ENCODE measurements around the gene RHAG. TPM values are rescaled to one million over a fixed set of nuclear protein-coding genes. Genes with fewer than 3 reads are reported as not detected.

The RHAG gene
- total and polyA plus RNA-seq, 7 donors: 0.81 to 1.4 (median 0.83) TPM; not detected in 4

DNA sequence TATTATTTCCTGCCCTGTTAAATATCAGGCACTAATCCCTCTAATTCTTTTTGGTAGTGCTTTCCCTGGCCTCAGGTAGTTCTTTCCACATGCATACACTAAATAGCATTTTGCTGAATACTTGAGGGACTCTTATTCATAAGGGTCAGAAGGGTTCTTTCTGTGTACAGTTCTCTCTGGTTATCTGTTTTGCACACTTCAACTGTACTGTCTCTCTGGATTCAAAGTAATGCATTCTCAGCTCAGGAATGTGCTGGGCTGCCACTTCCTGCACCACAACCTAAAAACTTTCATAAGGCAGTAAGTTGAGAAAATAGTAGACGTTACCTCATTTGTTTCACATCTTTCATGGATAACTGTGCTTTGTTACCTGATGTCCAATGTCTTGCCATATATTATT, 54.1 kb downstream of the RHAG start:
- H3K27ac ChIP-seq: no peak overlapping the region
- intact Hi-C loops (cut with DNase I): no loop called here
- H3K36me3 ChIP-seq: no peaks in the 10 kb centered on the region
- no peaks in the 10 kb centered on the region for H3K9me3 ChIP-seq
- no peak for DNase-seq
- no peak overlapping the region for H3K4me3 ChIP-seq
- TF ChIP-seq EP300 (IDR thresholded peaks at IDR 0.05) (no peak), POLR2AphosphoS5 (IDR thresholded peaks at IDR 0.05) (no peak), POLR2A (IDR thresholded peaks at IDR 0.05) (no peak)
- TF ChIP-seq, protein P1, sequence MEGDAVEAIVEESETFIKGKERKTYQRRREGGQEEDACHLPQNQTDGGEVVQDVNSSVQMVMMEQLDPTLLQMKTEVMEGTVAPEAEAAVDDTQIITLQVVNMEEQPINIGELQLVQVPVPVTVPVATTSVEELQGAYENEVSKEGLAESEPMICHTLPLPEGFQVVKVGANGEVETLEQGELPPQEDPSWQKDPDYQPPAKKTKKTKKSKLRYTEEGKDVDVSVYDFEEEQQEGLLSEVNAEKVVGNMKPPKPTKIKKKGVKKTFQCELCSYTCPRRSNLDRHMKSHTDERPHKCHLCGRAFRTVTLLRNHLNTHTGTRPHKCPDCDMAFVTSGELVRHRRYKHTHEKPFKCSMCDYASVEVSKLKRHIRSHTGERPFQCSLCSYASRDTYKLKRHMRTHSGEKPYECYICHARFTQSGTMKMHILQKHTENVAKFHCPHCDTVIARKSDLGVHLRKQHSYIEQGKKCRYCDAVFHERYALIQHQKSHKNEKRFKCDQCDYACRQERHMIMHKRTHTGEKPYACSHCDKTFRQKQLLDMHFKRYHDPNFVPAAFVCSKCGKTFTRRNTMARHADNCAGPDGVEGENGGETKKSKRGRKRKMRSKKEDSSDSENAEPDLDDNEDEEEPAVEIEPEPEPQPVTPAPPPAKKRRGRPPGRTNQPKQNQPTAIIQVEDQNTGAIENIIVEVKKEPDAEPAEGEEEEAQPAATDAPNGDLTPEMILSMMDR (IDR thresholded peaks at IDR 0.05): no peak
- WGBS, 2 donors: 78 to 89% methylated on average over 1 of the region's 1 CpG
- H3K4me1 ChIP-seq: no peaks in the 10 kb centered on the region
- no peaks in the 10 kb centered on the region for H3K27me3 ChIP-seq

DNA sequence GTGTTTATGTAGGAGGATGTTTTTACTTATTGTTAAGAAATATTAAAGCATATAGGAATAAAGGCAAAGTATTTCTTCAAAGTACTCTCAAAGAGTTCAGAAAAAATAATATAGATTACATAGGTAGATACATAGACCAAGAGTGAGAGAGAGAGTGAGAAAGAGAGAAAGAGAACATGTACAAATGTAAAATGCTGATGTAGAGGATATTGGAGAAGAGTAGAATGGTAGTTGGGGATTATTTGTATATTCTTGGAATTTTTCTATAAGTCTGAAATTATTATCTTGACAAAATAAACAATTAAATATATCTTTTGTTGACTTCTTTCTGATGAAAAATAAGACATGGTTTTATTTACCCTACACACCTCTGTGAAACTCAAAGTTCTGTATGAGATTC, 57.0 kb downstream of the RHAG start:
- H3K27me3 ChIP-seq: no peaks in the 10 kb centered on the region
- no peak overlapping the region for H3K27ac ChIP-seq
- H3K9me3 ChIP-seq: no peaks in the 10 kb centered on the region
- no peaks in the 10 kb centered on the region for H3K36me3 ChIP-seq
- DNase-seq: no peak
- no peaks in the 10 kb centered on the region for H3K4me1 ChIP-seq
- no peak overlapping the region for H3K4me3 ChIP-seq
- intact Hi-C loops (cut with DNase I): no loop called here
- TF ChIP-seq EP300 (IDR thresholded peaks at IDR 0.05): no peak
- no peak for TF ChIP-seq POLR2A (IDR thresholded peaks at IDR 0.05)
- no peak for TF ChIP-seq POLR2AphosphoS5 (IDR thresholded peaks at IDR 0.05)
- TF ChIP-seq, protein P1 (IDR thresholded peaks at IDR 0.05): no peak

DNA sequence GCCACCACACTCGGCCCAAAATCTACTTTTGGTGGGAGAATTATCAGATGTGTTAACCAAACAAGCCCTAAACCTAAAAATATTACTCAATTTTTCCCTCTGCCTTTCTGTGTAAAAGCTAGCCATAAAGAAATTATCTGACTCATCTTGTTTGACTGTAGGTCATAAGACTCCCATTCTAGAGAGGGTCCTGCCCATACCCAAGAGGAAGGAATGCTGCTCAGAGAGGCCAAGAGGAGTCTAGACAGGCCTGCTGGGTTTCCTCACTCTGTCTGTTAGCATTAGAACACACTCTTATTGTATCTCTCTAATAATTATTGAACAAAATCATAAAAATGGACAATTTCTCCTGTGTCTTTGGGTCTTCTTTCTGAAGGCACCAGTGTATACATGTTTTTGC, 60.0 kb downstream of the RHAG start:
- no peak for DNase-seq
- no peak for TF ChIP-seq POLR2A (IDR thresholded peaks at IDR 0.05)
- TF ChIP-seq POLR2AphosphoS5 (IDR thresholded peaks at IDR 0.05): no peak
- TF ChIP-seq EP300 (IDR thresholded peaks at IDR 0.05): no peak
- TF ChIP-seq, protein P1 (IDR thresholded peaks at IDR 0.05): no peak
- Histone ChIP-seq H3K4me3 (no peak overlapping the region), H3K27ac (no peak overlapping the region), H3K36me3 (no peaks in the 10 kb centered on the region), H3K27me3 (no peaks in the 10 kb centered on the region), H3K9me3 (no peaks in the 10 kb centered on the region), H3K4me1 (no peaks in the 10 kb centered on the region)
- intact Hi-C loops (cut with DNase I): no loop called here
- 61 to 76% methylated on average over 1 of the region's 1 CpG for WGBS, 2 donors

DNA sequence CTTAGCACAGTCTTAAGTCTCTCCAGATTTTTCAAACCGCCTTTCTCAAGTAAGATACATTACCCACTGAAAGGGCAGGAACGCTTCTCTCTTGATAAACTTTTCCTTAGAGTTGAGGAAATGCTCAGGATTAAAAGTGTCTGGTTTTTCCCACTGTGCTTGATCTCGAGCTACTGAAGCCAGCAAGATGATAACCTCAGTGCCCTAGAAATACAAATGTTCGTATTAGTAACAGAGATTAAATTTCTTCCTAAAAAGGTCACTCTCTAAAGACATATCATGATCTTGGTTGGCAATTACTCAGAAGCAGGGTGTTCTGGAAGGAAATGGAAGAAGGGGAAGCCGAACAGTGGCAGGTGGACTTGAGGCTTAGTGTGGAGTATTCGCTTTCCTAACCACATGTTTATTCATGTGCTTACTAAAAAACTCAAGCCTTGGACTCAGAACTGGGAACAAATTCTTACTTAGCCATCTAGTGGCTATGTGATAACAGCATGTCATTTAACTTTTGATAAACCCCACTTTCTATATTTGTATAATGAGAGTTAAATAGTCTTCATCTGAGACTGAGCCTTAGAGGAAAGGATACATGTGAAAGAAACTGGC, 66.1 kb downstream of the RHAG start:
- H3K4me1 ChIP-seq: no peaks in the 10 kb centered on the region
- intact Hi-C loops (cut with DNase I): no loop called here
- no peak overlapping the region for H3K4me3 ChIP-seq
- TF ChIP-seq POLR2A (IDR thresholded peaks at IDR 0.05): no peak
- no peak for TF ChIP-seq EP300 (IDR thresholded peaks at IDR 0.05)
- TF ChIP-seq, protein P1 (IDR thresholded peaks at IDR 0.05): no peak
- TF ChIP-seq POLR2AphosphoS5 (IDR thresholded peaks at IDR 0.05): no peak
- 58 to 72% methylated on average over 6 of the region's 6 CpGs for WGBS, 2 donors
- H3K27ac ChIP-seq: no peak overlapping the region
- no peaks in the 10 kb centered on the region for H3K36me3 ChIP-seq
- DNase-seq: no peak
- no peaks in the 10 kb centered on the region for H3K27me3 ChIP-seq
- H3K9me3 ChIP-seq: no peaks in the 10 kb centered on the region

DNA sequence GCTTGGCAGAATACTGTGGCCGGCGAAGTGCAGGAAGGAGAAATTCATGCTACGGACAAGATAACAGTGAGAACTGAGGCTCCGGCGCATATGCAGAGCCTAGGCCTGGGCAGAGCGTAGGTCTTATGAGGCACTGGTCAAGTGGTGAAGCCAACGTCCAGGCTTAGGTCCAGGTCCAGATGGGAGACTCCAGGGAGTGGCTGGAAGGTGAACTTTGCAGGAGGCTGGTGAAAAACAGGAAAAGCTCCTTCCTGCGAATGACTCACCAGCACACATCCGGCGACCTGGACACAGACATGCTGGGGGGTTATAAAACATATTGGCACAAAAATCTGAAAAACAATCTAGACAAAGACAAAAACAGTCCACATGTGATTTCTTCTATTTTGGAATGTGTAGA, 70.8 kb downstream of the RHAG start:
- WGBS, 2 donors: 63 to 69% methylated on average over 10 of the region's 10 CpGs

More for the DNA sequence above, 70.8 kb downstream of the RHAG start:
- DNase-seq: no peak
- no peaks in the 10 kb centered on the region for H3K27me3 ChIP-seq
- H3K27ac ChIP-seq: no peak overlapping the region
- H3K36me3 ChIP-seq: no peaks in the 10 kb centered on the region
- intact Hi-C loops (cut with DNase I): no loop called here
- no peaks in the 10 kb centered on the region for H3K9me3 ChIP-seq
- no peak overlapping the region for H3K4me3 ChIP-seq
- no peaks in the 10 kb centered on the region for H3K4me1 ChIP-seq
- TF ChIP-seq POLR2AphosphoS5 (IDR thresholded peaks at IDR 0.05): no peak

Data from sigmoid colon (tissue), 7 donors.